HG03064 (cell line): Measurements from ENCODE around the gene TMEM53.
A peak's percentile ranks its signal among the peaks of the same experiment; 100 is the strongest.

Source experiments
- ATAC-seq: cut with Tn5 transposase; IDR thresholded peaks from one replicate; pipeline ENCODE4 v1.9.1; 2021; ENCODE audit warnings: low read depth; ENCODE audit not compliant: unreplicated experiment

Gene TMEM53

GRCh38 chr1:44634606-44635189 lies 39.6 kb downstream of the TMEM53 start:
- ATAC-seq = no peak

- no peak for ATAC-seq
Observed at GRCh38 chr1:44632598-44632997, 41.7 kb downstream of the TMEM53 start.

DNA sequence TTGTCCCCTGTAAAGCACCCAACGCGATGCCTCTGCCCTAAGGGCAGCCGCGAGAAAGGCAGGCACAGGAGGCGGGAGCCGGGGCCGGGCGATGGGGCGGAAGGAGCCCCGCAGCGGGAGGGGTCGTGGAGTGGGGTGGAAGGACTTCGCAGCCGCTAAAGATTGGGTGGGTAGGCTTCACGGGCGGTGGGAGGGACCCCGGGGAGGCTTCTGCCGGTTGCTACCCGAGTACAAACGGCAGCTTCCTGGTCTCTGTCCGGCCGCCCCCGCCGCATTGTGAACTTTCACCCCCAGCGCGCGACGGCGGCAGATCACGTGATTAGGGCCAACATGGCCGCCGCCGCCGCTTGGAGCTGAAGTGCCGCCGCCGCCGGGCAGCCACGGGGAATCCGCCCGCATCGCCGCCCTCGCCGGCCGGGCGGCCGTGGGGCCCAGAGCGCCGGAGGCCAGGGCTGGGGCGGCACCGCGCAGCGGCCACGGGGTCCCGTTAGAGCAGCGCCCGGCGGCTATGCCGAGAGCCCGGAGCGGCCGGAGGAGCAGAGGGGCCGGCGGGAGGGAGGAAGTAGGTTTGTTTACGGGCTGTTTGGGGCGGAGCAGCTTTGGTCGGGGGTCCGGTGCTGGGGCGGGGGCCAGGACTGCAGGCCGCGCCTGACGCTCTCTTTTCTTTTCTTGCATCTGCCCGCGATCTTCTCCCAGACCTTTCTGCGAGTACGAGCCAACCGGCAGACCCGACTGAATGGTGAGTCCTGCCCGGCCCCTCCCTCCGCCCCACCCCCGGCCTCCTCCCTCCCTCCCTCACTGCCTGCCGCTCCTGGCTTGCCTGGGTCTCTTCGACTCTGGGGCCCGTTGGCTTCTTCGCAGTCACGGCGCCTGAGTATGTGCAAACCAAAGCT lies 42.4 kb downstream of the TMEM53 start:
- ATAC-seq = peak; percentile 62

- ATAC-seq = peak; percentile 9
Observed at GRCh38 chr1:44631333-44631646, 43.0 kb downstream of the TMEM53 start.

DNA sequence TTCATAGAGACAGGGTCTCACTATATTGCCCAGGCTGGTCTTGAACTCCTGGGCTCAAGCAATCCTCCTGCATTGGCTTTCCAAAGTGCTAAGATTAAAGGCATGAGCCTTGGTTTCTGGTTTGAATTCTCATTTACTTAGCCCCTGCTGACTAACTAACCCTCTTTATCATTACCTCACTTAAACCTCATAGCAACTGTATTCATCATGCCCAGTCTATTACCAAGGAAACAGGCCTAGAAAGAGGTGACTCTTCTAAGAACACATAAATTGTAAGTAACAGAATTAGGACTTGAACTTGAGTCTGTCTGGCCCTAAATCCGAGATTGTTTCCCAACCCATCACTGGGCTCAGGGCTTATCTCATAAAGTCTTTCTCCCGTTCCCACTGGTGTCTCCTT lies 44.2 kb downstream of the TMEM53 start:
- ATAC-seq = no peak

- no peak for ATAC-seq
Observed at GRCh38 chr1:44628962-44629756, 45.1 kb downstream of the TMEM53 start.

- ATAC-seq = no peak
Observed at GRCh38 chr1:44625348-44625747, 48.9 kb downstream of the TMEM53 start.

DNA sequence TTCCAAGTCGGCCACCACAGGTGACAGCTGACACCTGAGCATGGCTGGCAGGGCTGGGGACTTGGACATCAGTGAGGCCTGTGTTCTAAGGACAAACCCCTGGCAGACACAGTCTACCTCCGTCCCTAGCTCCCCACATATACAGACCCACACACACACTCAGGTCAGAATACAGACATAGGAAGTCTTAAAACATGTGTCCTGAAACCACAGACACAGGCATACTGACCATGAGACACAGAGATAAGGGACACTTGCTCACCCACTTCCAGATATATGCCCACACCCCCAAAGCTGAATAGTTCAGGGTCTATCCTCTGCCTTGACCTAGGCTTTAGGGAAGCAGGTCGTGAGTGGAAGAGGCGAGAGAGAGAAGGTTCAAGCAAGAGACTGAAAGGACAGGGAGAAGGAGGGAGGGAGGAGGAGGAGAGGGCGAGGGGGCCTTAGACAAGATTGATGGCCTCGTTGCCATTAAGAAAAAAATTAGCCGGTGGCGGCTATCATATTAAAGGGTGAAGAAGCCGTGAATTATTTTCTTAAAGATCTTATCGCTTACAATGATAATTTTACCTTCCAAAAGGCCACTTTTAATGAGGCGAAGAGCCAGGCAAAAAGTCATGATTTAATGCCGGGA lies 49.9 kb downstream of the TMEM53 start:
- no peak for ATAC-seq

GRCh38 chr1:44621841-44622286 lies 52.4 kb downstream of the TMEM53 start:
- ATAC-seq = no peak

DNA sequence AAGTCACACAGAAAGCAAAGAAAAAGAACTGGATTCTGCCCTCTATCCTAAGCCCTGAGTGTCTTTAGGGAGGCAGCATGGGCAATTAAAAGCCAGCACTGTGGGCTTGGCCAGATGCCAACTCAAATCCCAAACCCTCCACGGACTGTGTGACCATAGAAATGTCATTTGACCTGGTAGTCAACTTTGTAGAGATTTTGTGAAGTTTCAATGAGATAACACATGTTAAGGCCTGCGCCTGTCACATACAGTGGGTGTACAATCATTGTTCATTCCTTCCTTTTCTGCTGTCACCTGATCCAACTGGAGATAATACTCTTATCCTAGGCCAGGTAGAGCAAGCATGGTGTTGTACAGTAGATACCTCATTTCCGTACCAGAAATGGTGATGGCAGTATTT lies 54.2 kb downstream of the TMEM53 start:
- no peak for ATAC-seq

DNA sequence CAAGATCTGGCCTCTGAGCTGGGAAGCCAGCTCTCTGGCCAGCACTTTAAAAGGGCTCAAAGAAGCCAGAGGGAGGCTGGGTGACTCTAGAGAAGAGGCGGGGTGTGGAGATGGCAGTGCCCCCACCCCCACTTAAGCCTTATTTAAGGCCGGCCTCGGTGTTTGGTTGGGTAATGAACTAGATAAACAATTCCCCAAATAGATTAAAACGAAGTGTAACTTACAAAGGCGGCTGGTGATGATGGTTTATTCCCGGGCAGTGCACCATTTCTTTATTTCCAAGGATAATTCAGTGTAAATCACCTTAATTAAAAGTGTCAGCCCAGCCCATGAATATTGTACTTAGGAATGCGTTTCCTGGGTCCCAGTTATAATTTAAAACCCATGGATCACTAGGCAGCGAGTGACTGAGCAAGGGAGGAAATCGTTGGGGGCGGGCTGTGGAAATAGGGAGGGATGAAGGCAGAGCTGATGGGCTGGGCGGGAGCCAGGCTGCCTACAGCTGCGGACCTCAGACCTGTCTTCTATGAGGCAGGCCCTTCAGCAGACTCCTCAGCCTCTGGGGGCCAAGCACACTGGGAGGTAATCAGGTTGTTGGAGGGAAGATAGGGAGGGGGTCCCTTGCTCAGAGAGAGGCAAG lies 54.9 kb downstream of the TMEM53 start:
- ATAC-seq = no peak

DNA sequence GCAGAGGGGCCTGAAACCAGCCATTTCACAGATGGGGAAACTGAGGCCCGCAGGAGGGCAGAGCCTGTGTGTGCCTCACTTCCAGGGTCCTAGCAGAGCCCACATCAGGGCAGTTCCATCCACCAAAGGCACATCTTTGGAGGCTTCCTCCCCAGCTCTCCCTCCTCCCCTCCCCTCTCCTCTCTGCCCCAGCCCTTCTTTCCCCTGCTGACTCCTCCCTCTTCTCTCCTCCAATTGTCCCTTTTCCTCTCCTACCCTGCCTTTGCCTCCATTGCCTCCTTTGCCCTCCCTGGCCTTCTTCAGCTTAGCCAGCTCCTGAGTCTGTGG lies 56.6 kb downstream of the TMEM53 start:
- ATAC-seq = no peak

- no peak for ATAC-seq
Observed at GRCh38 chr1:44616991-44617702, 57.1 kb downstream of the TMEM53 start.

DNA sequence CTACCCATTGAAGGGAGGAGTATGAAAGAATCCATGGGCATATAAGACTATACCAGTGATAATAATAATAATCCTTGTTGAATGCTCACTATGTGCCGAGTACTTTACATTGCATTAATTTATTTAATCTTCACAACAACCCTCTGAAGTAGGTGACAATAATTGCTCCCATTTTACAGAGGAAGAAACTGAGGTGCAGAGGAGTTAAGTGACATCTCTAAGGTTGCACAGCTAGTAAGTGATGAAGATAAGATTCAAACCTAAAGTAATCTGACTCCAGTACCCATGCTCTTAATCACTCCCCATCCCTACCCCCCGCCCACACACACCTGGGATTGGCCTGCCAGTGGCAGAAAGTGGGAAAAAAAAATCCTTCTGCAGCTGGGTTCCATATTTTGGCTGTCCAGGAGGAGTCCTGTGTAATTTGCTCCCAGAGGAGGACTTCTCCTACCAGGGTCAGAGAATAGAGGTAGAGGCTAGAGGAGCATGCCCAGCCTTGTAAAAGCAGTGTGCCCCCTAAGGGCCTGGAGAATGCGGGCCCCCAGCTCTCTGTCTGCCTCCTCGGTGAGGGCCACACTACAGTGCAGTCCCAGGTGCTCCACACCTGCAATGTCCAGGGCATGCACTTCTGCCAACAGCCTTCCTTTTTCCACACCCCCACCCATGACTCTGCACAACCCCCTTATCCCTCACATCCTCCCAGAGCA lies 57.8 kb downstream of the TMEM53 start:
- ATAC-seq = no peak

GRCh38 chr1:44613941-44614340 lies 60.3 kb downstream of the TMEM53 start:
- no peak for ATAC-seq

DNA sequence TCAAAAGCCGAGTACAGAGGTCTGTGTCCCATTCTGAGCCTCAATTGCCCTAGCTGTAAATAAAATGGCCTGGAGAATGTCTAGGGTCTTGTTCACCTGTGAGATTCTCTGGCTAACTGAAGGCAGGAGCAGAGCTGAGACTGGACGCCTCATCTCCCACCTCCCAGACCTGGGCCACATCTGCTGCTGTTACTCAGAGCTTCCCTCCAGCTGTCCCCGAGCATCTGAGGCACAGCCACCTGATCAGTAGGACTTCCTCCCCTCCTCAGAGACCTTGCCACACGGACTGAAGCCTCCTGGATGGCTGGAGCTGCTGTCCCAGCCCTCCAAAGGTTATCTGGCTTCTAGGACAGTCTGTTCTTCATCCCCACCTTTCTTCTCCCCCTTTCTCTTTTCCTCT lies 62.4 kb downstream of the TMEM53 start:
- ATAC-seq = no peak

DNA sequence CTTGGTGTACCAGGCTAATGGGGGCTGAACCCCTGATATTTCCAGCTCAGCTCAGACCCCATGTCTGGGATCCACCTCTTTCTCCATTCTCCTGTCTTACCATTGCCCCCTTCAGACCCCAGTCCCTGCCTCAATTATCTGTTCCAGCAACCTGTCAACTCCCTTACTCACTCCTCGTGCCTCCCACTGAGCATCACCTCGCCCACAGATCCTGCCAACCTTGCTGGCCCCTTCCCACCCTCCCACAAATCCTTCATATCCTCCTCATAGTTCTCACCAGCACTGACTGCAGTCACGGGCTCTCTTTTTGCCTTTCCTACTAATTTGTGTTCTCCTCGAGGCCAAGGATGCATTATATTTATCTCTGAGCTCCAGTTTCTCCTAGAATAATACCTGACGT lies 62.9 kb downstream of the TMEM53 start:
- ATAC-seq = no peak

- ATAC-seq = no peak
Observed at GRCh38 chr1:44610527-44611148, 63.6 kb downstream of the TMEM53 start.
